ENCODE results near the gene FAIM.

The FAIM gene

GRCh38 chr3:138681463-138682220, 73.1 kb downstream of the FAIM start:
- no peak overlapping the region for H3K27ac ChIP-seq (replicated peaks; ENCODE audit: low read length)
- H3K18ac ChIP-seq (ENCODE audit: low read length), result no peak overlapping the region
- H3K23ac ChIP-seq (ENCODE audit: low read depth, low read length, poor library complexity), result no peak overlapping the region
- DNase-seq (ENCODE audit: low spot score), result no peak
- H3K9me3 ChIP-seq (replicated peaks in 1 of 2; ENCODE audit: control insufficient read depth in 2 of 2, insufficient read depth in 1 of 2, low read depth in 1 of 2, low read length in 2 of 2), result peaks cover 0 to 8% of the 10 kb centered on the region in 2 donors
- H3K14ac ChIP-seq (ENCODE audit: low read length), result no peak overlapping the region
- no peak overlapping the region for H2BK12ac ChIP-seq (ENCODE audit: low read length)
- H3K79me1 ChIP-seq (ENCODE audit: low read depth, low read length), result no peaks in the 10 kb centered on the region
- H2BK5ac ChIP-seq (ENCODE audit: low read length), result no peak overlapping the region
- WGBS, 2 donors (ENCODE audit: extremely low coverage in 2 of 2, insufficient read length in 2 of 2, insufficient replicate concordance in 1 of 2), result no CpG with 5 or more reads among the region's 5 CpGs
- no peaks in the 10 kb centered on the region for H3K4me1 ChIP-seq (ENCODE audit: control insufficient read depth in 2 of 2, insufficient read depth in 1 of 2, low read depth in 1 of 2, low read length in 2 of 2)
- no peaks in the 10 kb centered on the region for H3K27me3 ChIP-seq (ENCODE audit: control insufficient read depth in 3 of 3, insufficient read depth in 3 of 3, low read depth in 1 of 3, low read length in 3 of 3)
- no peak overlapping the region for H3K4ac ChIP-seq (ENCODE audit: low read length)
- H2AK5ac ChIP-seq (ENCODE audit: low read depth, low read length), result no peak overlapping the region
- no peak overlapping the region for H3K9ac ChIP-seq (ENCODE audit: low read depth, low read length, poor library complexity)
- no peak overlapping the region for H2BK120ac ChIP-seq (ENCODE audit: low read depth, low read length)
- no peak overlapping the region for H4K91ac ChIP-seq (ENCODE audit: low read depth, low read length, poor library complexity)
- no peak overlapping the region for H3K4me3 ChIP-seq (ENCODE audit: low read length in 2 of 2)
- no peak overlapping the region for H2BK15ac ChIP-seq (ENCODE audit: low read length)
- no peak overlapping the region for H3K4me2 ChIP-seq (ENCODE audit: insufficient read depth, low read length, poor library complexity, severe bottlenecking)
- peaks cover 5 to 47% of the 10 kb centered on the region in 2 donors for H3K36me3 ChIP-seq (replicated peaks in 1 of 2; ENCODE audit: control insufficient read depth in 2 of 2, insufficient read depth in 2 of 2, low read length in 2 of 2)
- H2AFZ ChIP-seq (ENCODE audit: low read length), result no peak overlapping the region
- no peak overlapping the region for H4K8ac ChIP-seq (ENCODE audit: low read depth, low read length)

GRCh38 chr3:138682648-138683047, 74.1 kb downstream of the FAIM start:
- Histone ChIP-seq H2BK5ac (ENCODE audit: low read length) (no peak overlapping the region), H3K18ac (ENCODE audit: low read length) (no peak overlapping the region), H3K79me1 (ENCODE audit: low read depth, low read length) (no peaks in the 10 kb centered on the region), H2BK15ac (ENCODE audit: low read length) (no peak overlapping the region), H3K36me3 (replicated peaks in 1 of 2; ENCODE audit: control insufficient read depth in 2 of 2, insufficient read depth in 2 of 2, low read length in 2 of 2) (peaks cover 2 to 45% of the 10 kb centered on the region in 2 donors), H3K4me1 (ENCODE audit: control insufficient read depth in 2 of 2, insufficient read depth in 1 of 2, low read depth in 1 of 2, low read length in 2 of 2) (no peaks in the 10 kb centered on the region), H2AFZ (ENCODE audit: low read length) (no peak overlapping the region), H3K9ac (ENCODE audit: low read depth, low read length, poor library complexity) (no peak overlapping the region), H3K4ac (ENCODE audit: low read length) (no peak overlapping the region), H3K23ac (ENCODE audit: low read depth, low read length, poor library complexity) (no peak overlapping the region), H3K27me3 (ENCODE audit: control insufficient read depth in 3 of 3, insufficient read depth in 3 of 3, low read depth in 1 of 3, low read length in 3 of 3) (no peaks in the 10 kb centered on the region), H2BK120ac (ENCODE audit: low read depth, low read length) (no peak overlapping the region), H2BK12ac (ENCODE audit: low read length) (no peak overlapping the region), H3K9me3 (replicated peaks in 1 of 2; ENCODE audit: control insufficient read depth in 2 of 2, insufficient read depth in 1 of 2, low read depth in 1 of 2, low read length in 2 of 2) (peaks cover 0 to 3% of the 10 kb centered on the region in 2 donors), H3K27ac (replicated peaks; ENCODE audit: low read length) (no peak overlapping the region), H3K14ac (ENCODE audit: low read length) (no peak overlapping the region), H3K4me2 (ENCODE audit: insufficient read depth, low read length, poor library complexity, severe bottlenecking) (no peak overlapping the region), H3K4me3 (ENCODE audit: low read length in 2 of 2) (no peak overlapping the region), H4K91ac (ENCODE audit: low read depth, low read length, poor library complexity) (no peak overlapping the region), H2AK5ac (ENCODE audit: low read depth, low read length) (no peak overlapping the region), H4K8ac (ENCODE audit: low read depth, low read length) (no peak overlapping the region)
- DNase-seq (ENCODE audit: low spot score), result no peak

Measured in neuronal stem cell (in vitro differentiated cells).